ENCODE results near the gene PPIC.
"Not testable (repeated sequence)": the region's sequence is repeated elsewhere in the genome, so short reads cannot be mapped to it uniquely, and the experiment has no call there.

The PPIC gene

GRCh38 chr5:122978644-122979297 lies 57.8 kb downstream of the PPIC start:
- H3K4me3 ChIP-seq (ENCODE audit: low read depth, low read length), result no peak overlapping the region
- H3K27ac ChIP-seq, result no peak overlapping the region
- no peak for TF ChIP-seq CTCF (IDR thresholded peaks at IDR 0.05; ENCODE audit: low read depth, low read length)
- DNase-seq, result no peak
- H3K36me3 ChIP-seq, result no peaks in the 10 kb centered on the region
- H3K9me3 ChIP-seq (ENCODE audit: severe bottlenecking), result no peaks in the 10 kb centered on the region
- no peaks in the 10 kb centered on the region for H3K27me3 ChIP-seq (ENCODE audit: insufficient read depth, low read depth, severe bottlenecking)

- no peaks in the 10 kb centered on the region for H3K9me3 ChIP-seq (ENCODE audit: severe bottlenecking)
- no peaks in the 10 kb centered on the region for H3K27me3 ChIP-seq (ENCODE audit: insufficient read depth, low read depth, severe bottlenecking)
- TF ChIP-seq CTCF (IDR thresholded peaks at IDR 0.05; ENCODE audit: low read depth, low read length), result no peak
- no peak overlapping the region for H3K27ac ChIP-seq
- H3K36me3 ChIP-seq, result no peaks in the 10 kb centered on the region
- no peak overlapping the region for H3K4me3 ChIP-seq (ENCODE audit: low read depth, low read length)
- DNase-seq, result no peak
Observed at GRCh38 chr5:122978068-122978467, 58.5 kb downstream of the PPIC start.

GRCh38 chr5:122977319-122977718 lies 59.2 kb downstream of the PPIC start:
- no peak for DNase-seq
- TF ChIP-seq CTCF (IDR thresholded peaks at IDR 0.05; ENCODE audit: low read depth, low read length), result no peak

GRCh38 chr5:122974251-122974650 lies 62.3 kb downstream of the PPIC start:
- H3K36me3 ChIP-seq; DNase-seq; H3K9me3 ChIP-seq (ENCODE audit: severe bottlenecking); H3K27ac ChIP-seq; H3K27me3 ChIP-seq (ENCODE audit: insufficient read depth, low read depth, severe bottlenecking); H3K4me3 ChIP-seq (ENCODE audit: low read depth, low read length): not testable (repeated sequence)

More at GRCh38 chr5:122977319-122977718, 59.2 kb downstream of the PPIC start:
- Histone ChIP-seq H3K36me3 (no peaks in the 10 kb centered on the region), H3K27ac (no peak overlapping the region), H3K27me3 (ENCODE audit: insufficient read depth, low read depth, severe bottlenecking) (no peaks in the 10 kb centered on the region), H3K4me3 (ENCODE audit: low read depth, low read length) (no peak overlapping the region), H3K9me3 (ENCODE audit: severe bottlenecking) (no peaks in the 10 kb centered on the region)

- not testable (repeated sequence) for DNase-seq; H3K27ac ChIP-seq; H3K9me3 ChIP-seq (ENCODE audit: severe bottlenecking); H3K27me3 ChIP-seq (ENCODE audit: insufficient read depth, low read depth, severe bottlenecking); H3K4me3 ChIP-seq (ENCODE audit: low read depth, low read length); H3K36me3 ChIP-seq
Observed at GRCh38 chr5:122973759-122974158, 62.8 kb downstream of the PPIC start.
